IPS-NIHi7 (cell line): ENCODE results near the gene ACTR10.
A peak's percentile ranks its signal among the peaks of the same experiment; 100 is the strongest.

Source experiments
- DNase-seq: peaks from one replicate; pipeline ENCODE4 v3.0.0; 2012; ENCODE audit warnings: mixed read lengths; ENCODE audit errors: extremely low spot score

The ACTR10 gene

GRCh38 chr14:58199726-58200479 lies at the start of gene ACTR10:
TSS of gene ACTR10 (plus strand) at chr14:58200149. CDS start at chr14:58200218, 69 bp downstream.
- peak; percentile 86 for DNase-seq

GRCh38 chr14:58150243-58150805 lies 49.6 kb upstream of the ACTR10 start:
- no peak for DNase-seq

- DNase-seq, result peak; percentile 35
Measured at GRCh38 chr14:58151133-58152013, 48.6 kb upstream of the ACTR10 start.

- peak; percentile 88 for DNase-seq
Measured at GRCh38 chr14:58152014-58152857, 47.7 kb upstream of the ACTR10 start, which contains the start of gene ARMH4. TSS of gene ARMH4 (minus strand) at chr14:58152213. CDS start at chr14:58139358, 12,855 bp downstream.

GRCh38 chr14:58160561-58160960 lies 39.4 kb upstream of the ACTR10 start:
- DNase-seq, result no peak

- peak; percentile 81 for DNase-seq
Measured at GRCh38 chr14:58166005-58166983, 33.7 kb upstream of the ACTR10 start.

GRCh38 chr14:58167057-58167456 lies 32.9 kb upstream of the ACTR10 start:
- DNase-seq, result no peak

GRCh38 chr14:58167891-58168290 lies 32.1 kb upstream of the ACTR10 start:
- DNase-seq, result no peak

GRCh38 chr14:58171090-58171489 lies 28.9 kb upstream of the ACTR10 start:
- DNase-seq, result peak; percentile 97

- no peak for DNase-seq
Measured at GRCh38 chr14:58177125-58177524, 22.8 kb upstream of the ACTR10 start.

- no peak for DNase-seq
Measured at GRCh38 chr14:58189176-58189575, 10.8 kb upstream of the ACTR10 start.

GRCh38 chr14:58191763-58192601 lies 8.0 kb upstream of the ACTR10 start:
- DNase-seq, result no peak

- no peak for DNase-seq
Measured at GRCh38 chr14:58193542-58193941, 6.4 kb upstream of the ACTR10 start.

GRCh38 chr14:58196198-58196597 lies 3.8 kb upstream of the ACTR10 start:
- DNase-seq, result no peak

- DNase-seq, result no peak
Measured at GRCh38 chr14:58198086-58198485, 1.9 kb upstream of the ACTR10 start.

- DNase-seq, result no peak
Measured at GRCh38 chr14:58200480-58200841, 512 bp downstream of the ACTR10 start.

GRCh38 chr14:58200846-58201245 lies 897 bp downstream of the ACTR10 start:
- no peak for DNase-seq

- DNase-seq, result no peak
Measured at GRCh38 chr14:58213176-58213575, 13.2 kb downstream of the ACTR10 start.

GRCh38 chr14:58215191-58215914 lies 15.4 kb downstream of the ACTR10 start:
- no peak for DNase-seq
